OCI-LY1 (cell line): Measurements from ENCODE around the gene LYRM2.

Source experiments
- CTCF ChIP-seq: fragments of 200-600 bp; sonication (generic), shearing (Covaris generic); IDR thresholded peaks from 2 replicates; pipeline ENCODE4 v1.5.1; 2017; ENCODE audit warnings: mild to moderate bottlenecking, antibody characterized with exemption, low read length, moderate library complexity, mixed read lengths
- EZH2 ChIP-seq: fragments of 200-600 bp; sonication (generic), shearing (Covaris generic); IDR thresholded peaks from 2 replicates; pipeline ENCODE4 v1.8.0; 2017; ENCODE audit warnings: borderline replicate concordance, mixed run types, mild to moderate bottlenecking, antibody characterized with exemption, low read length, moderate library complexity, mixed read lengths

- no peak for TF ChIP-seq CTCF
- TF ChIP-seq EZH2, result no peak
These were observed 55.8 kb downstream of the LYRM2 start for GRCh38 chr6:89582669-89583325.
